ENCODE measurements around the gene MGAT5.

GRCh38 chr2:134268265-134268664 is 14.4 kb downstream of the MGAT5 start:
- TF ChIP-seq EP300 (IDR thresholded peaks at IDR 0.05) (no peak), POLR2A (IDR thresholded peaks at IDR 0.05; ENCODE audit: low read depth) (no peak), CTCF (IDR thresholded peaks at IDR 0.05) (no peak), POLR2AphosphoS5 (IDR thresholded peaks at IDR 0.05) (no peak)
